GM18499 (cell line): Measurements from ENCODE around the gene TRIM71.
A peak's percentile ranks its signal among the peaks of the same experiment; 100 is the strongest.
"Not testable (repeated sequence)": the region's sequence is repeated elsewhere in the genome, so short reads cannot be mapped to it uniquely, and the experiment has no call there.

Source experiments
- ATAC-seq: cut with Tn5 transposase; IDR thresholded peaks from one replicate; pipeline ENCODE4 v1.9.1; 2021; ENCODE audit warnings: moderate number of reproducible peaks; ENCODE audit not compliant: insufficient read depth, unreplicated experiment

The TRIM71 gene

DNA sequence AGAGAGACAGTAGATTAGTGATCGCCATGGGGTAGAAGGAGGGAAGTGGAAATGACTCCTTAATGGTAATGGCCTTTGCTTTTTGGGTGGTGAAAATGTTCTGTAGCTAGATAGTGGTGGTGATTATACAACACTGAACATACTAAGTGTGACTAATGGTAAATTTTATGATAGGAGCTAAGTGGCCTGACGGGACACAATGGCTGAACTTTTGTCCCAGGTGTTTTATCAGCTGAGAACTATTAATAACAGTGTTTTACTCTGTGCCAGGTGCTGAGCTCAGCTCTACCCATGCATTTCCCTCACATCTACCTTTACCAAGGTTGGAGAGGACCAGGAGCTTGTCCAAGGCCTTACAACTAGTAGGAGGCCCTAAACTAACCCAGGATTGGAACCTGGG lies 66.8 kb downstream of the TRIM71 start:
- no peak for ATAC-seq

DNA sequence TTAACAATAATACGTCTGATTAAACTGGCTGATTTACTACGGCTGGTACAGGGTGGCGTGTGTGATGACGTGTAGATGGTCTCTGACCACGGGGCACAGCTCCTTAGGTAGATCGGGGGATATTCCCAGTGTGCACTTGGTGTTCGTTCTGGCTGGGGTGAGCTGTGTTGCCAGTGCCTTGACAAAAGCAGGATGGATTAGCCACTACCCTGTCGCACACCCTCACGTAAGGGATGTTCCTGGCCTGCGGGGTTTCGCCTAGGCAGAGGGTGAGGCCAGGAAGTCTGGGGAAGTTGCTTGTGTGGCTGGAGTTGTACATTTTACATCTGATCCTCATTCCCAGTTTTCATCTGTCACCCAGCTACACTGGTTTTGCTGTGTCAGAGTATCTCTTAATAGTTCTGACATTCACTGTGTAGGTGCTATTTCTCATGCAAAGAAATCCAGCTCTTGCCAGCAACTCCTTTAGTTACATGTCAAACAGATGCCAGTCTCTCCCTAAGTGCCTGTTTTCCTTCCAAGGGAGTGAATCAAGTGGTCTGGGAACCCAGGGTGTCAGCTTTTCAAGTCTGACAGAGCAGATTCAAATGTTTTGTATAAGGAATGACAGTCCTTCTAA lies 67.6 kb downstream of the TRIM71 start:
- ATAC-seq = no peak

GRCh38 chr3:32886296-32886695 lies 68.5 kb downstream of the TRIM71 start:
- no peak for ATAC-seq

GRCh38 chr3:32886911-32887310 lies 69.1 kb downstream of the TRIM71 start:
- ATAC-seq = no peak

DNA sequence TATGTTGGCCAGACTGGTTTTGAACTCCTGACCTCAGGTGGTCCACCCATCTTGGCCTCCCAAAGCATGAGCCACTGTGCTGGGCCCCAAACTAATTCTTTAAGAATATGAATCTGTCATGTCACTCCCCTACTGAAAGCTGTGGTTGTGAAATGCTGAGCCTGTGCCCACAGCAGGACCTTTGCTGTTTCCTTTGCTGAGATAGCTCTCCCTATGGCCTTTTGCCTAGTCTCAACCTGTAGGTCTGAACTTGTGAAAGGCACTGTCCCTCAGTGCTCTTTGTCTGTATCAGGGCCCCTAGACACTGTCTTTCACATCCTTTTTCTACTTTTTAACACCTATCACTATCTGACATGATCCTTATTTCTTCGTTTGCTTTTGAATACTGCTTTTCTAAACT lies 70.9 kb downstream of the TRIM71 start:
- peak; percentile 87 for ATAC-seq

GRCh38 chr3:32890420-32891276 lies 72.9 kb downstream of the TRIM71 start:
- ATAC-seq = no peak

GRCh38 chr3:32891365-32891764 lies 73.6 kb downstream of the TRIM71 start:
- no peak for ATAC-seq

DNA sequence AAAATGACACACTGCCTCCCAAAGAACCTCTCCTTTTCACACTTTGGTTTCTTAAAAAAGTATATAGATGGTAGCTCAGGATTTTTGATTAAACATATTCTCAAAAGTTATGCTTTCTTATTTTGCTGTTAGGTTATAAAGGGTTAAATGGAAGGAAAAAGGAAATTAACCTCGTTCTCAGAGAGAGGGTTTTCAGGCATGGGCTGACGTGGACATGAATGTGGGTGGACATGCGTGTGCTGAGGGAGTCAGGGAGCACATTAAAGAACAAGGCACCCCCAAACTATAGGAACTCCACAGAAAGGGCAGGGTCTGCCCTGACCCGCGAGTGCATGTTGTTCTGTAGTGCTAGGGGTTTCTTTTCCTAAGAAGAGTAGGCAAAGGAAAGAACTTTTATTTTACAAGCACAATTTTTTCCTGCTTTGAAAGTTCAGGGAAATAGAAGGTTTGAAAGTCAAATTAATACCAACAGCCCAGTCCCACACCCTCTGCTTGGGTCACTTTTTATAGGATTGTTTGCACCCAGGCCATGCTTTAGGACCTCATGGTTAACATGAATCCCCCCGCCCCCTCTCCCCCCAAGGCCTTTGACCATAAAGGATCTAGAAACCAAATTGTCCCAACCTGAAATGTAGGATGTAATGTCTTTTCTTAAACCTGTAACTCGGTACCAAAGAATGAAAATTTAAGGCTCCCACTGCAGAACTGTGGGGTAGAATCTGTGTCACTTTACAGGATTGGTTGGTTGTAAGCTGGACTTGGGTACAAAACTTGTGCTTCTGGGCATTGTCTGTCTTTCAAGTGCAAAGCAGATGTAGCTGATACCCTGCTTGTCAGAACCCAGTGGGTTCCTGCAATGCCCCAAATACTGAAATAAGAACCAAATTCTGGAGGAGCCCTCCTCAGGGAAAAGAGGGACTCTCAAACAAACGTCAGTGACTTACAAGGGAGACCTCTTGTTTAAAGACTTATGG lies 75.1 kb downstream of the TRIM71 start:
- no peak for ATAC-seq

- no peak for ATAC-seq
Measured at GRCh38 chr3:32894977-32895376, 77.2 kb downstream of the TRIM71 start.

DNA sequence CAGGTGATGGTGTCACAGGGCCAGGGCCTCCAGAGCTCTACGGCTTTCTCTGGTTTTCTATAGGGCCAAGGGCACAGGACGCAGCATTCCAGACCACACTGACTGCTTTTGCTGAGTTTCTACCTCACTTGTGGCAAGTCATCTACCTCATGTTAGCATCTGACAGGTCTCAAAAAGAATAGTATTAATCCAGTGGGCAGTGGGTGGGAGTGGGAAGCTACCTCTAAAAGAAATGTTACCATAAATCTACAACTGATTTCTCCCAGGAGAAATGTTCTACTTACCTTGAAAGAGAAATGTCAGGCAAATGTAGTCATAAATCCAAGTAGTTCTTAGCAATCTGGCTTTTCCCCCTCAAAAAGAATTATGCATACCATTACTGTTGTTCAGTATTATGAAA lies 77.9 kb downstream of the TRIM71 start:
- no peak for ATAC-seq

GRCh38 chr3:32896143-32896542 lies 78.3 kb downstream of the TRIM71 start:
- ATAC-seq = no peak

DNA sequence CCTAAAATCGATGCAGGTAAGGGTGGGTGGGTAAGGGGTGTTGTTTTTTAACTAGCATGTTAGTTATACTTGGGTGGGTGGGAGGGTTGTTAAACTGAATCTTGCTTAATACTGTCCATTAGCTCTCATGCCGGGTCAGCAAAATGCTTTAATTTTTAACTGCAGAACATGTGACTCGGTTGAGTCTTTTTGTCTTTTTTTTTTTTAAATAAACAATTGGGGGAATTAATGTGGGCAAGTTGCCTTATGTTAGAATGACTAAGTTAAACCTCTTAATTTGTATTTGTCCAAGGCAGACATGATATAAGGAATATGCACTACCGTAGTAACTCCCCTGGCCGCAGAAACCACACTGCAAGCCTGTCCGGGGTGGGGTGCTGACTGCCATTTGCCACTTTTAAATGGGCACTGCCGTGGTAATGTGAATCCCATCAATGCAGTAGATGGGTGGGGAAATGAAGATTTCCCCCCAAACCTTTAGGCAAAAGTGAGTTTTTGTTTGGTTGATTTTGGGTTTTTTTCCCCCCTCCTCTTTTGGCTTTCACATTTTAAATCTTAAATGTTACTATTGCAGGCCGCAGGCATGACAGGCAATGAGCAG lies 79.3 kb downstream of the TRIM71 start:
- ATAC-seq = no peak

- ATAC-seq = no peak
Measured at GRCh38 chr3:32897981-32898623, 80.3 kb downstream of the TRIM71 start.

DNA sequence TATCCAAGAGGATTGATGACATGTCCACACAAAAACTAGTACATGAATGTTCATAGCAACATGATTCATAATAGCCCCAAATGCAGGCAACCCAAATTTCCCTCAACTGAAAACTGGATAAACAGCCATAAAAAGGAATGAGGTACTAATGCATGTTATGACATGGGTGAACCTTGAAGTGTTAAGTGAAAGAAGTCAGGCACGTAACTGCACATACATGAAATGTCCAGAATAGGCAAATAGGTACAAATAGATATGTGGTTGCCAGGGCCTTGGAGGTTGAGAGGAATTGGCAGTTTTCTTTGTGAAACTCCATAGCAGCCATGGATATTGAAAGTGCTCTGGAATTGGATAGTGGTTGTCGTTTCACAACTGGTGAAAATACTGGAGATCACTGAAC lies 81.5 kb downstream of the TRIM71 start:
- ATAC-seq = no peak

DNA sequence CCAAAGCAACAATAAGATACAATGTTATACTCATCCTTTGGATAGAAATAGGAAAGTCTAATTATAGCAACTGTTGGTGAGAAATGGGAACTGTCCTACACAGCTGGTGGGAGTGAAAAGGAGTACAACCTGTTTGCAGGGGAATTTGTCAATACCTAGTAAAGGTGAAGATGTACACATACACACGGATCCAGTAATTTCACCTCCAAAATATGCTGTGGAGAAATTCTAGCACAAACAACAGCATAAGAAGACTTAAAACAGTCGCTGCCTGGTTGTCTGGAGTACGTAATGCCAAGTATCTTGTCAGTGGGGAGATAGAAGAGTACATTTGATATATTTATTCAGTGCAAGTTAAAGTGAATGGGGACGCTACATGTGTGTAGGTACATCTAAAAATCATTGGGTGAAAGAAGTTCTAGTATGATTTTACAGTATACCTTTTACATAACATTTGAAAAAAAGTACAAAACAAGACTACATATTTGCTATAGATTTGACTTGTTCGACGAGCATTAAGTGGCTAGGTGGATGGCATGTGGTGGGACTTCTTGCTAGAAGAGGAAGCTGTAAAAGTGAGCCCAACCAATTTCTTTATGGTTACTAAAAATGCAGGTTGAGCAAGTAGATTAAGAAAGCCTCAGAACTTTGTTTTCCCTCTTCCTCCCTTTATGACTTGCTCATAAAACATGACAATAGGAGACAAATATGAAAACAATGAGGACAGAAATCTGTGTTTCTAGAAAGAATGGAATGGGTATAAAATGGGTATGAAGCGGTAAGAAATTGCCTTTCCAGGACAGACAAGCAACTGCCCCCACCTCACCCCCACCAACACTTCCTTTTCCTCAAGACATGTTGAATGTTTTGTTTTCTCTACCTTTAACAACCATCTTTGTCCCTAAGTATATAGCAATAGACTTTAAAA lies 83.5 kb downstream of the TRIM71 start:
- no peak for ATAC-seq

DNA sequence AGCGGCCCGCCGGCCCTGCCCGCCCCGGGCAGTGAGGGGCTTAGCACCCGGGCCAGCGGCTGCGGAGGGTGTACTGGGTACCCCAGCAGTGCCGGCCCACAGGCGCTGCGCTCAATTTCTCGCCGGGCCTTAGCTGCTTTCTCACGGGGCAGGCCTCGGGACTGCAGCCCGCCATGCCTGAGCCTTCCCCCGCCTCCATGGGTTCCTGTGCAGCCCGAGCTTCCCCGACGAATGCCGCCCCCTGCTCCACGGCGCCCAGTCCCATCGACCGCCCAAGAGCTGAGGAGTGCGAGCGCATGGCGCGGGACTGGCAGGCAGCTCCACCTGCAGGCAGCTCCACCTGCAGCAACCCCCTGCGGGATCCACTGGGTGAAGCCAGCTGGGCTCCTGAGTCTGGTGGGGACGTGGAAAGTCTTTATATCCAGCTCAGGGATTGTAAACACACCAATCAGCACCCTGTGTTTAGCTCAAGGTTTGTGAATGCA lies 85.1 kb downstream of the TRIM71 start:
- not testable (repeated sequence) for ATAC-seq

DNA sequence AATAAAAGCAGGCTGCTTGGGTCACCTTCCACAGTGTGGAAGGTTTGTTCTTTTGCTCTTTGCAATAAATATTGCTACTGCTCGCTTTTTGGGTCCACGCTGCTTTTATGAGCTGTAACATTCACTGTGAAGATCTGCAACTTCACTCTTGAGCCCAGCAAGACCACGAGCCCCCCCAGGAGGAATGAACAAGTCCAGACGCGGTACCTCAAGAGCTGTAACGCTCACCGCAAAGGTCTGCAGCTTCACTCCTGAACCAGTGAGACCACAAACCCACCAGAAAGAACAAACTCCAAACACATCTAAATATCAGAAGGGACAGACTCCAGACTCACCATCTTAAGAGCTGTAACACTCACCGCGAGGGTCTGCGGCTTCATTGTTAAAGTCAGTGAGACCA lies 86.2 kb downstream of the TRIM71 start:
- ATAC-seq = no peak

DNA sequence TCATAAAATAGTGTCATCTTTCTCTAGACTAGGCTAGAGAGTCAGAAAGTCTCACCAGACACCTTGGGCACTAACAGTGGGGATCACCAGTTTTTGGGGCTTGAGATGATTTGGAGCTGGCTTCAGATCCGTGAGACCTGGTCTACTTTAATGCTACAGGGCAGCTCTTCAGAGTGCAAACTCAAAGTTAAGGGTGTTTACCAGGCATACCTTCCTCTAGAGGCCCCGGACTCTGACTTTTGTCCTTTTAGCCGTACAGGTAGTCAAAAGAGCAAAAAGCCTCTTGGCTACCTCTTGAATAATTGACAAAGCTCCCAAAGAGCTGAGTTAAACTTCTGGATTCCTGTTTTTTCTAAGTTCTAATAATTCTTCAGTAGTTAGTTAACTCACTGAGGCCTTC lies 92.2 kb downstream of the TRIM71 start:
- no peak for ATAC-seq

- ATAC-seq = no peak
Measured at GRCh38 chr3:32910954-32911353, 93.2 kb downstream of the TRIM71 start.
